HG02885 (cell line): Measurements from ENCODE around the gene EXOC1L.

Source experiments
- ATAC-seq: cut with Tn5 transposase; IDR thresholded peaks from one replicate; pipeline ENCODE4 v1.9.1; 2021; ENCODE audit warnings: mild to moderate bottlenecking; ENCODE audit not compliant: unreplicated experiment, poor library complexity

The EXOC1L gene

GRCh38 chr4:55874831-55875230 lies 55.2 kb downstream of the EXOC1L start:
- no peak for ATAC-seq

- no peak for ATAC-seq
Measured at GRCh38 chr4:55876387-55876786, 56.8 kb downstream of the EXOC1L start.

GRCh38 chr4:55879224-55879623 lies 59.6 kb downstream of the EXOC1L start:
- no peak for ATAC-seq

GRCh38 chr4:55880652-55881280 lies 61.2 kb downstream of the EXOC1L start:
- no peak for ATAC-seq

GRCh38 chr4:55884093-55884850 lies 64.7 kb downstream of the EXOC1L start:
- no peak for ATAC-seq

GRCh38 chr4:55884851-55885219 lies 65.2 kb downstream of the EXOC1L start:
- no peak for ATAC-seq
